HepG2 (cell line): Measurements from ENCODE around the gene CACNA1G. TPM values are rescaled to one million over a fixed set of nuclear protein-coding genes. Genes with fewer than 3 reads are reported as not detected.
A peak's percentile ranks its signal among the peaks of the same experiment; 100 is the strongest.

Experiments
- ARNTL ChIP-seq: sonication (generic); formaldehyde crosslinking; IDR thresholded peaks from 2 replicates; pipeline ENCODE4 v1.4.0; 2020; ENCODE audit warnings: mild to moderate bottlenecking, missing genetic modification reagents
- ETV5 ChIP-seq: IDR thresholded peaks from 2 replicates; pipeline ENCODE4 v1.6.1; 2018; ENCODE audit warnings: missing biosample characterization, missing genetic modification reagents, inconsistent platforms, borderline replicate concordance
- LRRFIP1 ChIP-seq: sonication (generic); formaldehyde crosslinking; conservative IDR thresholded peaks from 2 replicates; pipeline ENCODE4 v1.4.0; 2020; ENCODE audit warnings: missing genetic modification reagents
- TBX2 ChIP-seq: sonication (generic); formaldehyde crosslinking; IDR thresholded peaks from 2 replicates; pipeline ENCODE4 v1.5.0; 2020; ENCODE audit warnings: missing genetic modification reagents, mild to moderate bottlenecking, borderline replicate concordance
- THAP7 ChIP-seq: sonication (generic); formaldehyde crosslinking; IDR thresholded peaks from 2 replicates; pipeline ENCODE4 v1.8.1; 2023; ENCODE audit warnings: mild to moderate bottlenecking, missing genetic modification reagents
- ZBTB14 ChIP-seq: sonication (generic); formaldehyde crosslinking; IDR thresholded peaks from 2 replicates; pipeline ENCODE4 v1.4.0; 2020; ENCODE audit warnings: missing genetic modification reagents
- ZBTB39 ChIP-seq: sonication (generic); formaldehyde crosslinking; IDR thresholded peaks from 2 replicates; pipeline ENCODE4 v1.5.0; 2020; ENCODE audit warnings: missing genetic modification reagents
- ZNF432 ChIP-seq: sonication (generic); formaldehyde crosslinking; IDR thresholded peaks from 2 replicates; pipeline ENCODE4 v1.5.0; 2020; ENCODE audit warnings: missing genetic modification reagents, mild to moderate bottlenecking, borderline replicate concordance
- ZNF577 ChIP-seq: sonication (generic); formaldehyde crosslinking; IDR thresholded peaks from 2 replicates; pipeline ENCODE4 v1.4.0; 2020; ENCODE audit warnings: mild to moderate bottlenecking, low read depth, missing genetic modification reagents, borderline replicate concordance
- ZNF597 ChIP-seq: sonication (generic); formaldehyde crosslinking; IDR thresholded peaks from 2 replicates; pipeline ENCODE4 v1.5.0; 2020; ENCODE audit warnings: missing genetic modification reagents
- ZNF629 ChIP-seq: sonication (generic); formaldehyde crosslinking; conservative IDR thresholded peaks from 2 replicates; pipeline ENCODE4 v1.5.0; 2020; ENCODE audit warnings: missing genetic modification reagents
- ZNF678 ChIP-seq: sonication (generic); formaldehyde crosslinking; IDR thresholded peaks from 2 replicates; pipeline ENCODE4 v1.4.0; 2020; ENCODE audit warnings: mild to moderate bottlenecking, missing genetic modification reagents
- ZSCAN29 ChIP-seq: sonication (generic); formaldehyde crosslinking; conservative IDR thresholded peaks from 2 replicates; pipeline ENCODE4 v1.4.0; 2020; ENCODE audit warnings: mild to moderate bottlenecking, missing genetic modification reagents
- polyA plus RNA-seq, 8 experiments: library from polyadenylated mRNA; depleted of rRNA in 3 of 8; stranded (reverse) in 7 of 8; unstranded in 1 of 8; fragments of >200 nt; fragmentation: Illumina TruSeq in 4 of 8; extraction: Trizol in 4 of 8; gene quantifications; 2 replicates each; pipeline versions ENCODE4 v1.2.1 to v1.2.3, GENCODE V29; 2011 to 2016; ENCODE audit warnings: low read depth in 4 of 8, missing spikeins in 1 of 8, mixed read lengths in 1 of 8; ENCODE audit not compliant: insufficient read depth in 1 of 8
- total RNA-seq, 5 experiments: library from RNA; depleted of rRNA; stranded (reverse); fragments of >200 nt; fragmentation: Illumina TruSeq; extraction: Trizol; gene quantifications; 2 replicates each; pipeline ENCODE4 v1.2.3, GENCODE V29; 2016; ENCODE audit warnings: low read depth in 1 of 5
- TF ChIP-seq, protein P1 (sequence below): sonication (generic); formaldehyde crosslinking; IDR thresholded peaks from 2 replicates; pipeline ENCODE4 v1.4.0; 2020; ENCODE audit warnings: missing genetic modification reagents, borderline replicate concordance
- TF ChIP-seq, protein P2 (sequence below): IDR thresholded peaks from 2 replicates; pipeline ENCODE4 v1.6.1; 2012; ENCODE audit warnings: inconsistent platforms

Gene CACNA1G
- total and polyA plus RNA-seq, 2 of the 13 experiments (the other 11 are each of a cell fraction or from before 2014, with no cell fraction given) = 0.02 TPM; not detected in 1

DNA sequence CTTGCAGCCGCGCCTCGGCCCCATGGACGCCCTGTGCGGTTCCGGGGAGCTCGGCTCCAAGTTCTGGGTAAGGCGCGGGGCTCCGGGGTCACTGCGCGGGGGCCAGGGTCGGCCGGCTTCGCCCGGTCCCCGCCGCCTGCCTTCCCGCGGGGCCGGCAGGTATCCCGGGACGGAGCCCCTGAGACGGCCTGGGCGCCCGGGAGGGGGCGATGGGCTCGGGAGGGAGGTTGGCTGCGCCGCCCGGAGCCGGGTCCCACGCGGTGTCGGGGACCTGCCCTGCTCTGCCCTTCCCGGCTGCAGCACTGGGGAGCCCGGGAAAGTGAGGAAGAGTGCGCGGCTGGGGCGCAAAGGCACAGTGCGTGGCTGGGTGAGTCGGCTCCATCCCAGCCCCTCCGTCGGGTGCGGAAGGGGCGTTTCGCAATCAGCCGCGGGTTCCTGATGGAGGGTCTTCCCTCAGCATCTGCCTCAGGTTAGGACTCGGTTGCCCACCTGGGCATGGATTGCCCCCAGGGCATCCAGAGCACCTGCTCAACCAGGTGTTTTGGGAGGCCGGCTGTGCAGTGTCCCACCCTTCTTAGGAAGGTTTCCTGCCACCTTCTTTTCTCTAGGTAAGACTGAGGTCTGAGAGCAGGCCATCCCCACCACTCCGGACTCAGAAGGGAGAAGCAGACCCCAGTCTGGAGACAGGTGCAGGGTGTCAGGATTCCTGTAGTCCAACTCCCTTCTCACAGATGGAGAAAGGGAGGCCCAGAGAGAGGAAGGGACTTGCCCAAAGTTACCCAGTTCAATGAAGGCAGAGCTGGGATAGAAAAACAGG lies 74.6 kb downstream of the CACNA1G start (continued):
- TF ChIP-seq TBX2 (no peak), ZNF678 (peak; percentile 13; the same call in 1 of the 2 replicates), THAP7 (CRISPR knock-in tag) (no peak), ZBTB39 (CRISPR knock-in tag) (no peak; the same call in 1 of the 2 replicates), ZBTB14 (CRISPR knock-in tag) (no peak), ZNF629 (no peak), ZNF577 (CRISPR knock-in tag) (no peak), ARNTL (CRISPR knock-in tag) (no peak), ZSCAN29 (CRISPR knock-in tag) (no peak), ETV5 (CRISPR knock-in tag) (no peak; the same call in 1 of the 2 replicates), LRRFIP1 (CRISPR knock-in tag) (no peak), ZNF597 (CRISPR knock-in tag) (no peak), ZNF432 (CRISPR knock-in tag) (no peak)
- TF ChIP-seq, protein P1, sequence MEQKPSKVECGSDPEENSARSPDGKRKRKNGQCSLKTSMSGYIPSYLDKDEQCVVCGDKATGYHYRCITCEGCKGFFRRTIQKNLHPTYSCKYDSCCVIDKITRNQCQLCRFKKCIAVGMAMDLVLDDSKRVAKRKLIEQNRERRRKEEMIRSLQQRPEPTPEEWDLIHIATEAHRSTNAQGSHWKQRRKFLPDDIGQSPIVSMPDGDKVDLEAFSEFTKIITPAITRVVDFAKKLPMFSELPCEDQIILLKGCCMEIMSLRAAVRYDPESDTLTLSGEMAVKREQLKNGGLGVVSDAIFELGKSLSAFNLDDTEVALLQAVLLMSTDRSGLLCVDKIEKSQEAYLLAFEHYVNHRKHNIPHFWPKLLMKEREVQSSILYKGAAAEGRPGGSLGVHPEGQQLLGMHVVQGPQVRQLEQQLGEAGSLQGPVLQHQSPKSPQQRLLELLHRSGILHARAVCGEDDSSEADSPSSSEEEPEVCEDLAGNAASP = no peak
- TF ChIP-seq, protein P2, sequence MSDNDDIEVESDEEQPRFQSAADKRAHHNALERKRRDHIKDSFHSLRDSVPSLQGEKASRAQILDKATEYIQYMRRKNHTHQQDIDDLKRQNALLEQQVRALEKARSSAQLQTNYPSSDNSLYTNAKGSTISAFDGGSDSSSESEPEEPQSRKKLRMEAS = peak; percentile 60
